BJ (cell line): ENCODE results near the gene SF3B6. TPM values are rescaled to one million over a fixed set of nuclear protein-coding genes. Genes with fewer than 3 reads are reported as not detected.
"Not testable (repeated sequence)": the region's sequence is repeated elsewhere in the genome, so short reads cannot be mapped to it uniquely, and the experiment has no call there.

Experiments used
- CTCF ChIA-PET: fragments of 350-600 bp; formaldehyde crosslinking; extraction: SDS; loops from one replicate; lab custom pipeline; 2021; ENCODE audit warnings: antibody characterized with exemption, inconsistent platforms; lab: Yijun Ruan, JAX
- POLR2A ChIA-PET: fragments of 300-600 bp; sonication (Branson Sonifier 250); formaldehyde crosslinking; extraction: SDS; loops from one replicate; lab custom pipeline; 2021; ENCODE audit warnings: antibody characterized with exemption; lab: Charles Lee
- DNase-seq: peaks from one replicate; pipeline ENCODE4 v3.0.0-alpha.2; 2011; ENCODE audit warnings: low read depth
- H3K27me3 ChIP-seq: 2 replicates; pipeline ENCODE4 v1.6.0; 2011; ENCODE audit warnings: low read length; ENCODE audit not compliant: control insufficient read depth, insufficient read depth
- H3K36me3 ChIP-seq: 2 replicates; pipeline ENCODE4 v1.5.1; 2011; ENCODE audit warnings: low read length; ENCODE audit not compliant: control insufficient read depth, insufficient read depth
- H3K4me3 ChIP-seq: 2 replicates; pipeline ENCODE4 v1.5.1; 2011; ENCODE audit warnings: low read depth, mild to moderate bottlenecking, control low read depth, low read length
- CTCF ChIP-seq: IDR thresholded peaks from 2 replicates; pipeline ENCODE4 v1.5.1; 2011; ENCODE audit warnings: low read depth, mild to moderate bottlenecking, control low read depth, inconsistent platforms, low read length, moderate library complexity; ENCODE audit not compliant: insufficient read depth
- polyA plus RNA-seq: library from polyadenylated mRNA; depleted of rRNA; stranded (reverse); fragments of >200 nt; gene quantifications from 2 replicates; pipeline ENCODE4 v1.2.3, GENCODE V29; 2011

SF3B6 gene
- polyA plus RNA-seq, 1 experiment: 107 TPM

DNA sequence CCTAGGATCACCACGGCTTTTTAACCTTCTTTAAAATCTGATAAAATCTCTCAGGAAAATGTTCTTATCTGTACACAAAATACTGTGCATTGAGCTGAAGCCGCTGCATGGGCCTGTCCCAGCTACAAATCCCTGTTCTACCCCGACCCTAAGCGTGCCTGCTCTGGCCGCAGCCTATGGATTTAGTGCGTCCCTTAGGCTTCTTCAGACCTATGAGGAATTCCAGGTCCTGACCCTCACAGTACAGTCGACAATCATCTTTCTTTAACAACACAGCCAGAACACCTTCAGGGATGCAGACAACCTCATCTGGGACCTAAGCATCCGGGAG is 28.5 kb downstream of the SF3B6 start:
- POLR2A ChIA-PET: interaction anchor here (1.0 kb wide), 1 partner anchor 120 kb away, joined by 4 read pairs; the partner anchor contains the start of gene ATAD2B
- no peak for DNase-seq
- Histone ChIP-seq H3K27me3 (no peaks in the 10 kb centered on the region), H3K4me3 (no peak overlapping the region), H3K36me3 (no peaks in the 10 kb centered on the region)
- TF ChIP-seq CTCF: no peak
- CTCF ChIA-PET: interaction anchor here (0.9 to 1.1 kb wide), 2 partner anchors 15 to 18 kb away, joined by 3 read pairs; no protein-coding TSS in a partner anchor

DNA sequence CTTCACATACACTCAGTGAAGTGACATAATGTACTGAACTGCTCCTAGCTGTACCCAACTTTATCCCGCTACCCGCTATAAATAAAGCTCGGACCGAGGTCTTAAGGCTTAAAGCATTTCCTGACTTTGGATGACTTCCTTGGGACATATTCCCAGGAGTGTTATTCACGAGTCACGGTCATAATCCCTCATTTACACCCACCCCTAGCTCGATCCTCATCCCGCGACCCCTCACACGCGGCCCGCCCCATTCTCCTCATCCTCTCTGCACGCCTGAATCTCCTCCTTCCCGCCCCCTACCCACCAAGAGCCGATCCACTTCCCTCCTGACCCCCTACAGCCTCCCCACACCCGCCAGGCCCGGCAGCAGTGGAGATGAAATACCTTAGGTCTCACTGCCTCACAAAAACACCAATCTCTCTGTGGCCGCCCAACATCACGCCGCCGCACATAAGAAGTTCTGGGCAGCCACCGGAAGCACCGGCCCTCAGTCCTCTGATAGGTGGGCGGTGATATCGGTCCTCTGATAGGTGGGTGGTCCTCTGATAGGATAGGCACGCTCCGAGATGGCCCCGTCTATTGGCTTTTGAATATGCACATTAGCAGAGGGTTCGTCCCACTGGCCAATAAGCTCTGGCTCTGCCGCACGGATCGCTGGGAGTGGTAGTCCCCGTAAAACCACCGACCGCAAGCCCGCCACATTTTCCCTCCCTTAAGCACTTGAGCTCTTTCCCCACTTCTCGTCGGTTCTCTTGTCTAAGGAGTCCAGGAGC is 29.0 kb downstream of the SF3B6 start, which contains the start of gene WDCP:
TSS of gene WDCP (minus strand) at position 462 of the 773 bp plus-strand sequence. CDS start 7,897 bp downstream, outside the sequence.
- no peak for TF ChIP-seq CTCF
- CTCF ChIA-PET: interaction anchor here (0.9 to 1.1 kb wide), 3 partner anchors 12 to 18 kb away, joined by 3 to 4 read pairs (median 3); no protein-coding TSS in a partner anchor
- POLR2A ChIA-PET: interaction anchor here (0.5 to 1.0 kb wide), 2 partner anchors 120 to 407 kb away, joined by 3 to 4 read pairs; partner anchors contain the start of gene ATAD2B
- no peaks in the 10 kb centered on the region for H3K36me3 ChIP-seq
- DNase-seq: peak; percentile 97
- no peaks in the 10 kb centered on the region for H3K27me3 ChIP-seq
- H3K4me3 ChIP-seq: peak within 1 kb of the TSS; percentile 81

- CTCF ChIA-PET: interaction anchor here (1.1 kb wide), 2 partner anchors 13 to 17 kb away, joined by 3 to 4 read pairs; no protein-coding TSS in a partner anchor
Observed at GRCh38 chr2:24046599-24046929, 29.6 kb downstream of the SF3B6 start.

GRCh38 chr2:24045511-24046508 is 30.3 kb downstream of the SF3B6 start:
- DNase-seq: no peak
- CTCF ChIA-PET: no interaction called here
- POLR2A ChIA-PET: no interaction called here
- peak overlapping the region; percentile 81 for H3K4me3 ChIP-seq
- no peak for TF ChIP-seq CTCF
- H3K27me3 ChIP-seq: no peaks in the 10 kb centered on the region
- no peaks in the 10 kb centered on the region for H3K36me3 ChIP-seq

More at GRCh38 chr2:24046599-24046929, 29.6 kb downstream of the SF3B6 start:
- POLR2A ChIA-PET: interaction anchor here (0.5 kb wide), 1 partner anchor 408 kb away, joined by 3 read pairs; no protein-coding TSS in a partner anchor
- no peak for DNase-seq
- Histone ChIP-seq H3K4me3 (peak overlapping the region; percentile 81), H3K36me3 (no peaks in the 10 kb centered on the region), H3K27me3 (no peaks in the 10 kb centered on the region)
- no peak for TF ChIP-seq CTCF

- DNase-seq, H3K27me3 ChIP-seq, POLR2A ChIA-PET, H3K36me3 ChIP-seq, H3K4me3 ChIP-seq, CTCF ChIA-PET: not testable (repeated sequence)
Observed at GRCh38 chr2:24043133-24043532, 33.0 kb downstream of the SF3B6 start.
